GM23338 (cell line): ENCODE results near the gene SETBP1. TPM values are rescaled to one million over a fixed set of nuclear protein-coding genes. Genes with fewer than 3 reads are reported as not detected.

Source experiments
- ATAC-seq: fragments of 200-7000 bp; cut with Tn5 transposase; 3 replicates; pipeline ENCODE4 v1.9.1; 2020
- DNase-seq: peaks from one replicate; pipeline ENCODE4 v3.0.0-alpha.2; 2015; ENCODE audit warnings: low spot score
- H2AFZ ChIP-seq: fragments of 200-600 bp; sonication (generic); 2 replicates; pipeline ENCODE4 v1.8.0; 2016; ENCODE audit warnings: antibody characterized with exemption, mild to moderate bottlenecking, moderate library complexity
- H3F3A ChIP-seq: fragments of 200-600 bp; sonication (generic); replicated peaks from 2 replicates; pipeline ENCODE4 v1.8.0; 2017; ENCODE audit warnings: antibody characterized with exemption, mixed run types, low read depth
- H3K27ac ChIP-seq: fragments of 200-600 bp; sonication (generic); 2 replicates; pipeline ENCODE4 v1.6.1; 2016; ENCODE audit warnings: low read depth
- H3K27me3 ChIP-seq: fragments of 200-600 bp; sonication (generic); 2 replicates; pipeline ENCODE4 v1.8.0; 2016; ENCODE audit warnings: mild to moderate bottlenecking, mixed run types, moderate library complexity; ENCODE audit not compliant: insufficient read depth
- H3K36me3 ChIP-seq: fragments of 200-600 bp; sonication (generic); 2 replicates; pipeline ENCODE4 v1.8.0; 2016; ENCODE audit warnings: mild to moderate bottlenecking; ENCODE audit not compliant: insufficient read depth
- H3K4me1 ChIP-seq: fragments of 200-600 bp; sonication (generic); 2 replicates; pipeline ENCODE4 v1.8.0; 2016; ENCODE audit warnings: mild to moderate bottlenecking, moderate library complexity; ENCODE audit not compliant: insufficient read depth
- H3K4me2 ChIP-seq: fragments of 200-600 bp; sonication (generic); 2 replicates; pipeline ENCODE4 v1.7.1; 2017; ENCODE audit warnings: mixed run types
- H3K4me3 ChIP-seq: fragments of 200-600 bp; sonication (generic); 2 replicates; pipeline ENCODE4 v1.6.1; 2016; ENCODE audit warnings: mixed run types
- H3K79me2 ChIP-seq: fragments of 200-600 bp; sonication (generic); replicated peaks from 2 replicates; pipeline ENCODE4 v1.8.0; 2017; ENCODE audit warnings: mild to moderate bottlenecking; ENCODE audit not compliant: insufficient read depth
- H3K9me2 ChIP-seq: fragments of 200-600 bp; sonication (generic); 2 replicates; pipeline ENCODE4 v1.8.0; 2017; ENCODE audit not compliant: insufficient read depth
- H4K20me1 ChIP-seq: fragments of 200-600 bp; sonication (generic); replicated peaks from 2 replicates; pipeline ENCODE4 v1.8.0; 2017; ENCODE audit warnings: mild to moderate bottlenecking; ENCODE audit not compliant: insufficient read depth
- H3K27ac Mint-ChIP-seq: 2 replicates; pipeline ENCODE4 v1.8.0; 2020; ENCODE audit warnings: inconsistent platforms, mild to moderate bottlenecking, moderate library complexity, mixed read lengths
- H3K27me3 Mint-ChIP-seq: 3 replicates; pipeline ENCODE4 v1.8.0; 2022; ENCODE audit warnings: low read depth, mild to moderate bottlenecking, moderate library complexity, mixed read lengths, inconsistent platforms; ENCODE audit not compliant: insufficient read depth, poor library complexity
- H3K36me3 Mint-ChIP-seq: 3 replicates; pipeline ENCODE4 v1.8.0; 2021; ENCODE audit warnings: low read depth, mild to moderate bottlenecking, inconsistent platforms, moderate library complexity, mixed read lengths
- H3K4me1 Mint-ChIP-seq: 3 replicates; pipeline ENCODE4 v1.8.0; 2020; ENCODE audit warnings: mild to moderate bottlenecking, inconsistent platforms, mixed read lengths
- H3K4me3 Mint-ChIP-seq: 3 replicates; pipeline ENCODE4 v1.8.0; 2021; ENCODE audit warnings: moderate library complexity, mild to moderate bottlenecking, inconsistent platforms, mixed read lengths
- H3K9me3 Mint-ChIP-seq: 3 replicates; pipeline ENCODE4 v1.8.0; 2020; ENCODE audit warnings: moderate library complexity, mild to moderate bottlenecking, inconsistent platforms, mixed read lengths
- CREB1 ChIP-seq: fragments of 250-450 bp; sonication (Bioruptor Pico); IDR thresholded peaks from 2 replicates; pipeline ENCODE4 v1.5.0; 2020; ENCODE audit warnings: low read depth, mild to moderate bottlenecking, moderate library complexity
- EZH2 ChIP-seq: fragments of 200-600 bp; sonication (generic); IDR thresholded peaks from one replicate; pipeline ENCODE4 v1.8.0; 2017; ENCODE audit warnings: antibody characterized with exemption, mild to moderate bottlenecking, low read depth; ENCODE audit not compliant: unreplicated experiment
- EZH2phosphoT487 ChIP-seq: fragments of 200-600 bp; sonication (generic); IDR thresholded peaks from one replicate; pipeline ENCODE4 v1.8.1; 2018; ENCODE audit warnings: antibody characterized with exemption; ENCODE audit not compliant: unreplicated experiment
- JUNB ChIP-seq: IDR thresholded peaks from one replicate; pipeline ENCODE4 v1.6.1; 2016; ENCODE audit warnings: antibody characterized with exemption; ENCODE audit not compliant: unreplicated experiment
- NANOG ChIP-seq: IDR thresholded peaks from 2 replicates; pipeline ENCODE4 v1.6.1; 2016; ENCODE audit warnings: antibody characterized with exemption, borderline replicate concordance
- POLR2AphosphoS5 ChIP-seq: IDR thresholded peaks from 2 replicates; pipeline ENCODE4 v1.6.1; 2016; ENCODE audit warnings: antibody characterized with exemption, low read depth
- STAT1 ChIP-seq: IDR thresholded peaks from one replicate; pipeline ENCODE4 v1.6.1; 2016; ENCODE audit warnings: antibody characterized with exemption; ENCODE audit not compliant: unreplicated experiment
- ZNF114 ChIP-seq: fragments of 250-450 bp; sonication (Bioruptor Pico); IDR thresholded peaks from 2 replicates; pipeline ENCODE4 v1.5.0; 2020; ENCODE audit warnings: mild to moderate bottlenecking, moderate library complexity
- ZNF331 ChIP-seq: fragments of 250-450 bp; sonication (Bioruptor Pico); IDR thresholded peaks from 2 replicates; pipeline ENCODE4 v1.5.0; 2020; ENCODE audit warnings: low read depth, mild to moderate bottlenecking, moderate library complexity
- polyA plus RNA-seq: library from polyadenylated mRNA; unstranded; fragments of >200 nt; fragmentation: Nextera tagmentation; extraction: Ambion mirVana; gene quantifications from 2 replicates; pipeline ENCODE4 v1.2.1, GENCODE V29; 2016
- total RNA-seq: library from RNA; depleted of rRNA; stranded (reverse); fragments of >200 nt; shearing (Covaris generic); gene quantifications from 2 replicates; pipeline ENCODE4 v1.2.3, GENCODE V29; 2014
- TF ChIP-seq, protein P1 (sequence below), 2 experiments: fragments of 200-600 bp in 1 of 2; sonication (generic) in 1 of 2; conservative IDR thresholded peaks; 2 replicates each; pipeline versions ENCODE4 v1.5.1 to v1.6.1; 2016 to 2017; ENCODE audit warnings: antibody characterized with exemption in 2 of 2, low read depth in 2 of 2, mild to moderate bottlenecking in 2 of 2, moderate library complexity in 1 of 2
- TF ChIP-seq, protein P2 (sequence below): fragments of 250-450 bp; sonication (Bioruptor Pico); IDR thresholded peaks from 2 replicates; pipeline ENCODE4 v1.5.0; 2020; ENCODE audit warnings: mild to moderate bottlenecking, moderate library complexity
- TF ChIP-seq, protein P3 (sequence below): IDR thresholded peaks from one replicate; pipeline ENCODE4 v1.6.1; 2018; ENCODE audit warnings: antibody characterized with exemption; ENCODE audit not compliant: unreplicated experiment
- TF ChIP-seq, protein P4 (sequence below): IDR thresholded peaks from 2 replicates; pipeline ENCODE4 v1.6.1; 2016; ENCODE audit warnings: antibody characterized with exemption

SETBP1 gene
- total and polyA plus RNA-seq, 2 experiments from 2014 or later = 1.6 to 5.5 TPM

DNA sequence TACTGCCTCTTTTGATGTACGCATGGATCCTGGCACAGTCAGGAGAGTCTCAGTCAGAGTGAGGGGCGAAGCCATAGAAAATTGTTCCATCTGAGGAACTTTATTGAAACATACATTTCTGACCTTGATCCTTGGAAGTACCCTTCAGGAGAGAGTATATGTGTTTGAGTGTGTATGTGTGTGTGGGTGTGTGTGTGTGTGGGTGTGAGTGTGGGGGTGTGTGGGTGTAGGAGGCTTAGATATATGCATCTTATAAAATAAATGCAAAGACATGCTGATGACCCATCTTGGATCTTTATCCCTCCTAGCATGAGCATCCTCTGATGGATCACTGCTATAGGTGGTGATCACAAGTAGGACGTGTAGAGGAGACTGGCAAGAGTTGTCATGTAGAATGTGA lies 93.5 kb downstream of the SETBP1 start:
- no peaks in the 10 kb centered on the region for H3K4me1 ChIP-seq
- H3K27ac Mint-ChIP-seq = no peak overlapping the region
- no peaks in the 10 kb centered on the region for H3K9me3 Mint-ChIP-seq
- no peaks in the 10 kb centered on the region for H3K36me3 Mint-ChIP-seq
- no peak for TF ChIP-seq CREB1 (CRISPR knock-in tag)
- TF ChIP-seq, protein P1, sequence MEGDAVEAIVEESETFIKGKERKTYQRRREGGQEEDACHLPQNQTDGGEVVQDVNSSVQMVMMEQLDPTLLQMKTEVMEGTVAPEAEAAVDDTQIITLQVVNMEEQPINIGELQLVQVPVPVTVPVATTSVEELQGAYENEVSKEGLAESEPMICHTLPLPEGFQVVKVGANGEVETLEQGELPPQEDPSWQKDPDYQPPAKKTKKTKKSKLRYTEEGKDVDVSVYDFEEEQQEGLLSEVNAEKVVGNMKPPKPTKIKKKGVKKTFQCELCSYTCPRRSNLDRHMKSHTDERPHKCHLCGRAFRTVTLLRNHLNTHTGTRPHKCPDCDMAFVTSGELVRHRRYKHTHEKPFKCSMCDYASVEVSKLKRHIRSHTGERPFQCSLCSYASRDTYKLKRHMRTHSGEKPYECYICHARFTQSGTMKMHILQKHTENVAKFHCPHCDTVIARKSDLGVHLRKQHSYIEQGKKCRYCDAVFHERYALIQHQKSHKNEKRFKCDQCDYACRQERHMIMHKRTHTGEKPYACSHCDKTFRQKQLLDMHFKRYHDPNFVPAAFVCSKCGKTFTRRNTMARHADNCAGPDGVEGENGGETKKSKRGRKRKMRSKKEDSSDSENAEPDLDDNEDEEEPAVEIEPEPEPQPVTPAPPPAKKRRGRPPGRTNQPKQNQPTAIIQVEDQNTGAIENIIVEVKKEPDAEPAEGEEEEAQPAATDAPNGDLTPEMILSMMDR (conservative IDR thresholded peaks at IDR 0.05; ENCODE audit: low read depth in 2 of 2) = no peak
- no peak for TF ChIP-seq NANOG
- TF ChIP-seq STAT1 = no peak
- TF ChIP-seq, protein P2, sequence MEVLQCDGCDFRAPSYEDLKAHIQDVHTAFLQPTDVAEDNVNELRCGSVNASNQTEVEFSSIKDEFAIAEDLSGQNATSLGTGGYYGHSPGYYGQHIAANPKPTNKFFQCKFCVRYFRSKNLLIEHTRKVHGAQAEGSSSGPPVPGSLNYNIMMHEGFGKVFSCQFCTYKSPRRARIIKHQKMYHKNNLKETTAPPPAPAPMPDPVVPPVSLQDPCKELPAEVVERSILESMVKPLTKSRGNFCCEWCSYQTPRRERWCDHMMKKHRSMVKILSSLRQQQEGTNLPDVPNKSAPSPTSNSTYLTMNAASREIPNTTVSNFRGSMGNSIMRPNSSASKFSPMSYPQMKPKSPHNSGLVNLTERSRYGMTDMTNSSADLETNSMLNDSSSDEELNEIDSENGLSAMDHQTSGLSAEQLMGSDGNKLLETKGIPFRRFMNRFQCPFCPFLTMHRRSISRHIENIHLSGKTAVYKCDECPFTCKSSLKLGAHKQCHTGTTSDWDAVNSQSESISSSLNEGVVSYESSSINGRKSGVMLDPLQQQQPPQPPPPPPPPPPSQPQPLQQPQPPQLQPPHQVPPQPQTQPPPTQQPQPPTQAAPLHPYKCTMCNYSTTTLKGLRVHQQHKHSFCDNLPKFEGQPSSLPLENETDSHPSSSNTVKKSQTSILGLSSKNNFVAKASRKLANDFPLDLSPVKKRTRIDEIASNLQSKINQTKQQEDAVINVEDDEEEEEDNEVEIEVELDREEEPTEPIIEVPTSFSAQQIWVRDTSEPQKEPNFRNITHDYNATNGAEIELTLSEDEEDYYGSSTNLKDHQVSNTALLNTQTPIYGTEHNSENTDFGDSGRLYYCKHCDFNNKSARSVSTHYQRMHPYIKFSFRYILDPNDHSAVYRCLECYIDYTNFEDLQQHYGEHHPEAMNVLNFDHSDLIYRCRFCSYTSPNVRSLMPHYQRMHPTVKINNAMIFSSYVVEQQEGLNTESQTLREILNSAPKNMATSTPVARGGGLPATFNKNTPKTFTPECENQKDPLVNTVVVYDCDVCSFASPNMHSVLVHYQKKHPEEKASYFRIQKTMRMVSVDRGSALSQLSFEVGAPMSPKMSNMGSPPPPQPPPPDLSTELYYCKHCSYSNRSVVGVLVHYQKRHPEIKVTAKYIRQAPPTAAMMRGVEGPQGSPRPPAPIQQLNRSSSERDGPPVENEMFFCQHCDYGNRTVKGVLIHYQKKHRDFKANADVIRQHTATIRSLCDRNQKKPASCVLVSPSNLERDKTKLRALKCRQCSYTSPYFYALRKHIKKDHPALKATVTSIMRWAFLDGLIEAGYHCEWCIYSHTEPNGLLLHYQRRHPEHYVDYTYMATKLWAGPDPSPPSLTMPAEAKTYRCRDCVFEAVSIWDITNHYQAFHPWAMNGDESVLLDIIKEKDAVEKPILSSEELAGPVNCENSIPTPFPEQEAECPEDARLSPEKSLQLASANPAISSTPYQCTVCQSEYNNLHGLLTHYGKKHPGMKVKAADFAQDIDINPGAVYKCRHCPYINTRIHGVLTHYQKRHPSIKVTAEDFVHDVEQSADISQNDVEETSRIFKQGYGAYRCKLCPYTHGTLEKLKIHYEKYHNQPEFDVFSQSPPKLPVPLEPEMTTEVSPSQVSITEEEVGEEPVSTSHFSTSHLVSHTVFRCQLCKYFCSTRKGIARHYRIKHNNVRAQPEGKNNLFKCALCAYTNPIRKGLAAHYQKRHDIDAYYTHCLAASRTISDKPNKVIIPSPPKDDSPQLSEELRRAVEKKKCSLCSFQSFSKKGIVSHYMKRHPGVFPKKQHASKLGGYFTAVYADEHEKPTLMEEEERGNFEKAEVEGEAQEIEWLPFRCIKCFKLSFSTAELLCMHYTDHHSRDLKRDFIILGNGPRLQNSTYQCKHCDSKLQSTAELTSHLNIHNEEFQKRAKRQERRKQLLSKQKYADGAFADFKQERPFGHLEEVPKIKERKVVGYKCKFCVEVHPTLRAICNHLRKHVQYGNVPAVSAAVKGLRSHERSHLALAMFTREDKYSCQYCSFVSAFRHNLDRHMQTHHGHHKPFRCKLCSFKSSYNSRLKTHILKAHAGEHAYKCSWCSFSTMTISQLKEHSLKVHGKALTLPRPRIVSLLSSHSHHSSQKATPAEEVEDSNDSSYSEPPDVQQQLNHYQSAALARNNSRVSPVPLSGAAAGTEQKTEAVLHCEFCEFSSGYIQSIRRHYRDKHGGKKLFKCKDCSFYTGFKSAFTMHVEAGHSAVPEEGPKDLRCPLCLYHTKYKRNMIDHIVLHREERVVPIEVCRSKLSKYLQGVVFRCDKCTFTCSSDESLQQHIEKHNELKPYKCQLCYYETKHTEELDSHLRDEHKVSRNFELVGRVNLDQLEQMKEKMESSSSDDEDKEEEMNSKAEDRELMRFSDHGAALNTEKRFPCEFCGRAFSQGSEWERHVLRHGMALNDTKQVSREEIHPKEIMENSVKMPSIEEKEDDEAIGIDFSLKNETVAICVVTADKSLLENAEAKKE = no peak
- no peak for TF ChIP-seq ZNF331
- TF ChIP-seq, protein P3, sequence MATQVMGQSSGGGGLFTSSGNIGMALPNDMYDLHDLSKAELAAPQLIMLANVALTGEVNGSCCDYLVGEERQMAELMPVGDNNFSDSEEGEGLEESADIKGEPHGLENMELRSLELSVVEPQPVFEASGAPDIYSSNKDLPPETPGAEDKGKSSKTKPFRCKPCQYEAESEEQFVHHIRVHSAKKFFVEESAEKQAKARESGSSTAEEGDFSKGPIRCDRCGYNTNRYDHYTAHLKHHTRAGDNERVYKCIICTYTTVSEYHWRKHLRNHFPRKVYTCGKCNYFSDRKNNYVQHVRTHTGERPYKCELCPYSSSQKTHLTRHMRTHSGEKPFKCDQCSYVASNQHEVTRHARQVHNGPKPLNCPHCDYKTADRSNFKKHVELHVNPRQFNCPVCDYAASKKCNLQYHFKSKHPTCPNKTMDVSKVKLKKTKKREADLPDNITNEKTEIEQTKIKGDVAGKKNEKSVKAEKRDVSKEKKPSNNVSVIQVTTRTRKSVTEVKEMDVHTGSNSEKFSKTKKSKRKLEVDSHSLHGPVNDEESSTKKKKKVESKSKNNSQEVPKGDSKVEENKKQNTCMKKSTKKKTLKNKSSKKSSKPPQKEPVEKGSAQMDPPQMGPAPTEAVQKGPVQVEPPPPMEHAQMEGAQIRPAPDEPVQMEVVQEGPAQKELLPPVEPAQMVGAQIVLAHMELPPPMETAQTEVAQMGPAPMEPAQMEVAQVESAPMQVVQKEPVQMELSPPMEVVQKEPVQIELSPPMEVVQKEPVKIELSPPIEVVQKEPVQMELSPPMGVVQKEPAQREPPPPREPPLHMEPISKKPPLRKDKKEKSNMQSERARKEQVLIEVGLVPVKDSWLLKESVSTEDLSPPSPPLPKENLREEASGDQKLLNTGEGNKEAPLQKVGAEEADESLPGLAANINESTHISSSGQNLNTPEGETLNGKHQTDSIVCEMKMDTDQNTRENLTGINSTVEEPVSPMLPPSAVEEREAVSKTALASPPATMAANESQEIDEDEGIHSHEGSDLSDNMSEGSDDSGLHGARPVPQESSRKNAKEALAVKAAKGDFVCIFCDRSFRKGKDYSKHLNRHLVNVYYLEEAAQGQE = no peak
- TF ChIP-seq JUNB = no peak
- TF ChIP-seq, protein P4, sequence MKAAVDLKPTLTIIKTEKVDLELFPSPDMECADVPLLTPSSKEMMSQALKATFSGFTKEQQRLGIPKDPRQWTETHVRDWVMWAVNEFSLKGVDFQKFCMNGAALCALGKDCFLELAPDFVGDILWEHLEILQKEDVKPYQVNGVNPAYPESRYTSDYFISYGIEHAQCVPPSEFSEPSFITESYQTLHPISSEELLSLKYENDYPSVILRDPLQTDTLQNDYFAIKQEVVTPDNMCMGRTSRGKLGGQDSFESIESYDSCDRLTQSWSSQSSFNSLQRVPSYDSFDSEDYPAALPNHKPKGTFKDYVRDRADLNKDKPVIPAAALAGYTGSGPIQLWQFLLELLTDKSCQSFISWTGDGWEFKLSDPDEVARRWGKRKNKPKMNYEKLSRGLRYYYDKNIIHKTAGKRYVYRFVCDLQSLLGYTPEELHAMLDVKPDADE = no peak
- no peak for TF ChIP-seq EZH2
- TF ChIP-seq POLR2AphosphoS5 = no peak
- TF ChIP-seq EZH2phosphoT487 = no peak
- TF ChIP-seq ZNF114 (CRISPR knock-in tag) = no peak
- H3K4me3 Mint-ChIP-seq = no peak overlapping the region
- H2AFZ ChIP-seq = no peak overlapping the region
- DNase-seq (no peak), ATAC-seq (no peak)
- H3K36me3 ChIP-seq = no peaks in the 10 kb centered on the region
- no peaks in the 10 kb centered on the region for H3K27me3 ChIP-seq
- no peaks in the 10 kb centered on the region for H4K20me1 ChIP-seq
- no peak overlapping the region for H3K4me2 ChIP-seq
- H3K79me2 ChIP-seq = no peaks in the 10 kb centered on the region
- no peak overlapping the region for H3K27ac ChIP-seq
- H3K4me1 Mint-ChIP-seq = peaks cover 26% of the 10 kb centered on the region
- H3F3A ChIP-seq = no peaks in the 10 kb centered on the region
- peaks cover 7% of the 10 kb centered on the region for H3K27me3 Mint-ChIP-seq
- no peak overlapping the region for H3K4me3 ChIP-seq
- peaks cover 2% of the 10 kb centered on the region; the same call in 1 of the 2 replicates for H3K9me2 ChIP-seq
